Calu3 (cell line): Measurements from ENCODE around the gene MUC13. TPM values are rescaled to one million over a fixed set of nuclear protein-coding genes. Genes with fewer than 3 reads are reported as not detected.
"Not testable (repeated sequence)": the region's sequence is repeated elsewhere in the genome, so short reads cannot be mapped to it uniquely, and the experiment has no call there.

Experiments used
- BruUV-seq: library from RNA; stranded (reverse); fragments of 400-500 nt; replicated peaks from 2 replicates; lab custom pipeline; 2021; lab: Mats Ljungman, UMichigan
- CTCF ChIA-PET: fragments of 300-600 bp; sonication (Branson Sonifier 250); formaldehyde crosslinking; loops from one replicate; lab custom pipeline; 2022; ENCODE audit warnings: antibody characterized with exemption; lab: Charles Lee
- DNase-seq: peaks from one replicate; pipeline ENCODE4 v3.0.0; 2022
- H3K27ac Mint-ChIP-seq: one replicate; pipeline ENCODE4 v1.8.0; 2022; ENCODE audit warnings: mixed read lengths; ENCODE audit not compliant: unreplicated experiment
- H3K27me3 Mint-ChIP-seq: one replicate; pipeline ENCODE4 v1.8.0; 2022; ENCODE audit warnings: mixed read lengths; ENCODE audit not compliant: unreplicated experiment
- H3K36me3 Mint-ChIP-seq: one replicate; pipeline ENCODE4 v1.8.0; 2022; ENCODE audit warnings: mild to moderate bottlenecking, moderate library complexity, mixed read lengths; ENCODE audit not compliant: insufficient read depth, unreplicated experiment
- H3K4me1 Mint-ChIP-seq: one replicate; pipeline ENCODE4 v1.8.0; 2022; ENCODE audit warnings: mild to moderate bottlenecking, low read depth, mixed read lengths; ENCODE audit not compliant: unreplicated experiment
- H3K4me3 Mint-ChIP-seq: one replicate; pipeline ENCODE4 v1.8.0; 2022; ENCODE audit warnings: mild to moderate bottlenecking, low read depth, moderate library complexity, mixed read lengths; ENCODE audit not compliant: unreplicated experiment
- H3K9me3 Mint-ChIP-seq: one replicate; pipeline ENCODE4 v1.8.0; 2022; ENCODE audit warnings: low read depth, mixed read lengths; ENCODE audit not compliant: unreplicated experiment
- CTCF ChIP-seq: fragments of 200-600 bp; IDR thresholded peaks from one replicate; pipeline ENCODE4 v1.8.0; 2022; ENCODE audit warnings: antibody characterized with exemption; ENCODE audit not compliant: unreplicated experiment
- intact Hi-C: fragments of 100-400 bp; cut with micrococcal nuclease; formaldehyde crosslinking; loops from one replicate; pipeline ENCODE4 v1.10.0; 2022; ENCODE audit not compliant: unreplicated experiment
- total RNA-seq: library from RNA; stranded (reverse); gene quantifications from 2 replicates; pipeline ENCODE4 v1.2.3, GENCODE V29; 2022

Gene MUC13
- total RNA-seq, 1 experiment from 2014 or later, result 25.8 TPM

DNA sequence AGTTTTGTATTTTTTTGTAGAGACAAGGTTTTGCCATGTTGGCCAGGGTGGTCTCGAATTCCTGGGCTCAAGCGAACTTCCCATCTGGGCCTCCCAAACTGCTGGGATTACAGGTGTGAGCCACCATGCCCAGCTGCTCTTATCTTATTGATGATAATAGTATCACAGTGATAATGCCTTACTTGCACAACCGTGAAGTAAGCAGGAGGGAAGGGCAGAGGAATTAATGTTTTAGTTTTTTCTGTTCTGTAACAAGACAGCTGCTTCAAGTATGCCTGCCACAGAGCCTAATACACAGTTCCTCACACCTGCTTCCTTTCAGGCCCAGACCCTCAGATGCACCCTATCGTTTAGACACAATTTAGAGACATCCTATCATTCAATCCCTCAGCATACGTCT, 26.1 kb upstream of the MUC13 start:
- BruUV-seq, result no TSS peak
- Mint-ChIP-seq H3K9me3 (no peaks in the 10 kb centered on the region), H3K4me3 (no peak overlapping the region), H3K27ac (no peak overlapping the region), H3K36me3 (no peaks in the 10 kb centered on the region), H3K4me1 (no peaks in the 10 kb centered on the region), H3K27me3 (no peaks in the 10 kb centered on the region)
- intact Hi-C loops, result no loop called here
- CTCF ChIA-PET, result no interaction called here
- no peak for TF ChIP-seq CTCF
- no peak for DNase-seq

- Mint-ChIP-seq H3K27me3 (no peaks in the 10 kb centered on the region), H3K36me3 (no peaks in the 10 kb centered on the region), H3K4me3 (no peak overlapping the region), H3K27ac (no peak overlapping the region), H3K4me1 (no peaks in the 10 kb centered on the region), H3K9me3 (no peaks in the 10 kb centered on the region)
- CTCF ChIA-PET, result interaction anchor here (0.8 kb wide), 1 partner anchor 9 kb away, joined by 3 read pairs; no protein-coding TSS in a partner anchor
- TF ChIP-seq CTCF, result no peak
- no peak for DNase-seq
- no TSS peak for BruUV-seq
- intact Hi-C loops, result no loop called here
Observed at GRCh38 chr3:124960105-124960504, 25.6 kb upstream of the MUC13 start.

- not testable (repeated sequence) for BruUV-seq
- CTCF ChIA-PET, result interaction anchor here (0.6 kb wide), 1 partner anchor 402 kb away, joined by 3 read pairs; no protein-coding TSS in a partner anchor
Observed at GRCh38 chr3:124957951-124958350, 23.4 kb upstream of the MUC13 start.

GRCh38 chr3:124952282-124952855, 17.8 kb upstream of the MUC13 start:
- BruUV-seq, result no TSS peak
- H3K9me3 Mint-ChIP-seq, result no peaks in the 10 kb centered on the region
- CTCF ChIA-PET, result interaction anchor here (1.1 kb wide), 1 partner anchor 18 kb away, joined by 3 read pairs; the partner anchor contains the start of gene MUC13
- H3K27ac Mint-ChIP-seq, result no peak overlapping the region
- no peaks in the 10 kb centered on the region for H3K27me3 Mint-ChIP-seq
- TF ChIP-seq CTCF, result no peak
- H3K4me1 Mint-ChIP-seq, result peaks cover 12% of the 10 kb centered on the region
- intact Hi-C loops, result no loop called here
- no peak for DNase-seq
- no peaks in the 10 kb centered on the region for H3K36me3 Mint-ChIP-seq
- H3K4me3 Mint-ChIP-seq, result no peak overlapping the region

More at GRCh38 chr3:124957951-124958350, 23.4 kb upstream of the MUC13 start:
- DNase-seq, H3K4me3 Mint-ChIP-seq, H3K9me3 Mint-ChIP-seq, intact Hi-C loops, H3K36me3 Mint-ChIP-seq, H3K27ac Mint-ChIP-seq, H3K27me3 Mint-ChIP-seq, H3K4me1 Mint-ChIP-seq: not testable (repeated sequence)
